ENCODE measurements around the gene NREP.
A peak's percentile ranks its signal among the peaks of the same experiment; 100 is the strongest.

The NREP gene

DNA sequence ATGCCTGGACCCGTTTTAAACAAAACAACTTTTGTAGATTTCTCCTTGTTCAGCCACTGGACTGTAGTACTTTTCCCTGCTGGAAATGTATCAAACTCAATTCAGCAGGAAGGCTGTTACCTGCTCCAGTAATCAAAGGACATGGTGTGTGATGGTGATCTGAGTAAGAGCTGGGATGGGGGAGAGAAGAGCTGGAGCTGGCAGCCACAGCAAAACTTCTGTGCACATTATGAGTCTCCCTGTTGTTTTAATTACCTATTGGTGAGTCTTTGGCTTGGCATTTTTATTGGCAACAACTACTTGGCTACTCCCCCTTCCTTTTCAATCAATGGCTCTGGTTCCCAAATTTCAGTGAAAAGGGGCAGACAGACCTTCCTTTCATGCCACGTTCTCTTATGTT is 9.7 kb downstream of the NREP start:
- DNase-seq (ENCODE audit: low read depth), result no peak
- no peak for TF ChIP-seq CTCF (IDR thresholded peaks at IDR 0.05; ENCODE audit: low read length, missing control alignments)
- no peak overlapping the region for H3K4me3 ChIP-seq (replicated peaks; ENCODE audit: low read depth, low read length)

DNA sequence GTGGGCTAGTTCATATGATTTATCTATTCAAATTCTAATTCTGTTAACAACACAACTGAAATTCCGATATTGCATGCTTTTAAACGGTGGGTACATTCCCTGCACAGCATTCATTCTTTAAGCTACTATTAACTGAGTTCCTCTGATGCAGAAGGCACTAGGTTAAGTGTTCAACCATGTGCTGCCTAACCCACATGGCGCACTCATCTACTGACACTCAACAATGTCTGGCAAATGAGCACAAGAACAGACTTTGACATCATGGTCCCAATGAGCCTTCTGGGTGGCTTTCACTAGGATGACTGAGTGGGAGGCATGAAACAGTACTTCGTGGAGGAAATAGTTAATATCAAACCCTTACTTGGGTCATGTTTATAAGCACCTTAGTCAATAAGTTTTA is 10.2 kb downstream of the NREP start:
- H3K4me3 ChIP-seq (replicated peaks; ENCODE audit: low read depth, low read length), result no peak overlapping the region
- TF ChIP-seq CTCF (IDR thresholded peaks at IDR 0.05; ENCODE audit: low read length, missing control alignments), result no peak
- DNase-seq (ENCODE audit: low read depth), result no peak

DNA sequence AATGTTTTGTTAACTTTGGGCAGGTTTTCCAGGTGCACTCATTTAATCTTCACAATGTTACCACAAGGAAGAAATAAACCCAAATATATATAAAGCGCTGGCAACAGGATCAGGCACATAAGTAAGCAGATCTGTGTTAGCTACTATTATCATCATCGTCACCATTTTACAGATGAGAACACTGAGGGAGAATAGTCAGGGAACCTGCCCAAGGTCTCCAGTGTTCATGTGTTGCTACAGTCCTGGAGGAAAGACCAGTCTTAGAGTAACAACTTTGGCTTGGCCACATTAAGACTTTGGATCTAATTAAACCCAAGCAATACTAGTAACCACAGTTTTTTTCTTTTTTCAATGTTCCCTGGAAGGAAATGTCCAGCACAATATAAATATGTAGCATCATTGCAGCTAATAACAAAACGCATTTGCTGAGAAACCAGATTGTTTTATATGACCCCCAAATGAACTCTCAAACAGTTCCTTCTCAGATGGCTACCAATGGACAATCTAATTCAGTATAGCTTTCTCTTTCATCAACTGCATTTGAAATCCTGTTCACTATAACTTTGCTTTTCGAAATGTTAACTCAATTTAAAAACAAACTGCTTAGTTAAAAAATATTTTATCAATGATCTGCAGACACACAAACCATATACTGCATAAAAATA is 11.8 kb downstream of the NREP start:
- no peak for TF ChIP-seq CTCF (IDR thresholded peaks at IDR 0.05; ENCODE audit: low read length, missing control alignments)
- H3K4me3 ChIP-seq (replicated peaks; ENCODE audit: low read depth, low read length), result no peak overlapping the region
- no peak for DNase-seq (ENCODE audit: low read depth)

- no peak overlapping the region for H3K4me3 ChIP-seq (replicated peaks; ENCODE audit: low read depth, low read length)
- no peak for TF ChIP-seq CTCF (IDR thresholded peaks at IDR 0.05; ENCODE audit: low read length, missing control alignments)
- DNase-seq (ENCODE audit: low read depth), result no peak
Observed at GRCh38 chr5:111744455-111744854, 12.5 kb downstream of the NREP start.

DNA sequence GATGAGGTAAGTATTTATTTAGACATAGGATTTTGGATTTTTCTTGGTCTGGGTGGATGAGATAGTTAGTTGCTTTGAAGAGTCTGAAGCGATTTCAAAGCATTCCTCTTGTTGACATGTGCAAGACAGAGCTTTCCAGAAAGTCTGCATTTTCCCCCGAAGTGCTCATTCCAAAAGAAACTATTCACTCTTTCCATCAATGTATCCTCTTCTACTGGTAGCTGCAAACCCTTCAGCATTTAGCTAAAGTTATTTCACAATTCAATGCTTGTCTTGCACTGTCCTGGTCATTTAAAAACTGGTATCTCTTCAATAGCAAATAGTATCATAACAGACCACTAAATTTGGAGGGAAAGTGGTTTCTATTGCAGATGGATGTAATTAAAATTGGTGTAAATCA is 13.0 kb downstream of the NREP start:
- no peak for TF ChIP-seq CTCF (IDR thresholded peaks at IDR 0.05; ENCODE audit: low read length, missing control alignments)
- DNase-seq (ENCODE audit: low read depth), result peak; percentile 31
- H3K4me3 ChIP-seq (replicated peaks; ENCODE audit: low read depth, low read length), result no peak overlapping the region

- no peak for DNase-seq (ENCODE audit: low read depth)
- no peak for TF ChIP-seq CTCF (IDR thresholded peaks at IDR 0.05; ENCODE audit: low read length, missing control alignments)
- no peak overlapping the region for H3K4me3 ChIP-seq (replicated peaks; ENCODE audit: low read depth, low read length)
Observed at GRCh38 chr5:111743512-111743911, 13.5 kb downstream of the NREP start.
